CD4-positive, alpha-beta T cell treated with Interleukin-12 subunit alpha and Interleukin-12 subunit beta, for 1 hour (primary cell): ENCODE results near the gene GLP2R.
"Not testable (repeated sequence)": the region's sequence is repeated elsewhere in the genome, so short reads cannot be mapped to it uniquely, and the experiment has no call there.

Experiments
- DNase-seq: peaks from one replicate; pipeline ENCODE4 v3.0.0-alpha.2; 2020

GLP2R gene

DNA sequence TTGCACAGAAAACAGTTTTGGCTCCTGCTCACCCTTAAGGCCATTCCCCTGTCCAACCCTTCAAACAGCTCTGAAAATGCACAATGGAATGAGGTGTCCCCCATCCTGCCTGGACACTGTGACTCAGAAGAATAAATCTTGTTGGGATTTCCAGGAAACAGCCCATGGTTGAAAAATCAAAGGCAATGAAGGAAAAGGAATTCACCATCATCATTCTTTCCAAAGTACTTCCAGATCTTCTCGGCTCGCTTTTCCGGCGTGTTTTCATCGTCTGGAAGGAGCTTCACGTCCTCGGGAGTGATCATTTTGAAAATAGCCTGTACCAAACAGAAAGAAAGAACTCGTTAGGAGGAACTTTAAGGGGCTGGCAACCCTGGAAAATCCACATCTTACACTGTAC lies 75.1 kb downstream of the GLP2R start:
- DNase-seq = no peak

DNA sequence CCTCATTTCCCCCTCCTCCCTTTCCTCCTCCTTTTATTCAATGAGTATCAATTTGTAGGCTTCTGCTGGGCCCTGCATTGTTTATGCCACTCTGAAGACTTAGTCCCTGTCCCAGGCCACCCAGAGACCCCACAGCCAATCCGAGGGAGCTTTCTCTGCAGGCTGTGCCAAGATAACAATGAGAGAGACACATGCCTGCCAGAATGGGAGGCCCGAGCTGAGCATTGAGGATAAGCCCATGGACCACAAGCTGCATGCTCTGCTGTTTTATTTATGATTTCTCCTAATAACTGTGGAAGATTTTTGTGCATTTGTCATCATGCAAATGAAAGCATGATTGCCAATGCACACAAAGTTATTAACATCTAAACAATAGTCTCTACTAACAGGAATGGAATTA lies 76.4 kb downstream of the GLP2R start:
- no peak for DNase-seq

GRCh38 chr17:9904277-9905077 lies 78.8 kb downstream of the GLP2R start:
- no peak for DNase-seq

- DNase-seq = no peak
These were observed 79.3 kb downstream of the GLP2R start, which contains the start of gene RCVRN for GRCh38 chr17:9905078-9905415. RCVRN (minus strand) TSS chr17:9905271; CDS start chr17:9905180, 91 bp downstream.

GRCh38 chr17:9905902-9906301 lies 80.2 kb downstream of the GLP2R start:
- peak; percentile 6 for DNase-seq

GRCh38 chr17:9906616-9907015 lies 80.9 kb downstream of the GLP2R start:
- no peak for DNase-seq

- DNase-seq = no peak
These were observed 81.4 kb downstream of the GLP2R start for GRCh38 chr17:9907131-9907530.

- no peak for DNase-seq
These were observed 82.3 kb downstream of the GLP2R start for GRCh38 chr17:9907883-9908648.

DNA sequence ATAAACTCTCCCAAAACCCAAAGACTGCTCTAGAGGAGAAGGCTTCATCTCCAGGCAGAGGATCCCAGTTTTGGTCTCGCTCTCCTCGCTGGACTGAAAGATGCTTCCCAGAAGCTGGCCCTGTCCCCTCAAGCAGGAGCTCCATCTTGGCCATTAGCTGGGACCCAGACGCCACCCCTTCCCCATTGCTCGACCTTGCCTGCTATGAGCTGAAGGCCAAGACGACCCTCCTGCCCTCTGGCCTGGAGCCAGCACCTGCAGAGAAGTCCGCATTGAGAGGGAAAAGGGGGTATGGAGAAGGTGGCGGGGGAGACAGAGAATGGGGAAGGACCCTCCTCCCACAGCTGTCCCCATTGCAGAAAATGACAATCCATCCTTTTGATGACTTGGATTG lies 82.9 kb downstream of the GLP2R start:
- no peak for DNase-seq

DNA sequence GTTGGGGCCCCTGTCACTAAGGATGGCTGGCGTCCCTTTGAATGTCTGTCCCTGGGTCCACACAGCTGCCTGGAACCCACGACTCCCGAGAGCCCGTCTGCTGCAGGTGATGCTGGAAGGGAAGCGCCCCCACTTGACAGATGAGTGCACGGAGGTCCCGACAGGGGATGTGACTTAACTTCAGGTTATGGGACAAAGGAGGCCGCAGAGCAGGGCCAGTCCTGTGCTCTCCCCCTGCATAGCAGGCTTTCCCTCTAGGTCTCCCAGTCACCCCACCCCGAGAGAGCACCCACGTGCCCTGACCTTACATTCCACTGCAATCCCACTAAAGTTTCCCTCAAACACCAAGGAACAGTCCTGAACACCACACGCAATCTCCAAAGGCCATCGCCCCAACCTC lies 85.4 kb downstream of the GLP2R start:
- no peak for DNase-seq

DNA sequence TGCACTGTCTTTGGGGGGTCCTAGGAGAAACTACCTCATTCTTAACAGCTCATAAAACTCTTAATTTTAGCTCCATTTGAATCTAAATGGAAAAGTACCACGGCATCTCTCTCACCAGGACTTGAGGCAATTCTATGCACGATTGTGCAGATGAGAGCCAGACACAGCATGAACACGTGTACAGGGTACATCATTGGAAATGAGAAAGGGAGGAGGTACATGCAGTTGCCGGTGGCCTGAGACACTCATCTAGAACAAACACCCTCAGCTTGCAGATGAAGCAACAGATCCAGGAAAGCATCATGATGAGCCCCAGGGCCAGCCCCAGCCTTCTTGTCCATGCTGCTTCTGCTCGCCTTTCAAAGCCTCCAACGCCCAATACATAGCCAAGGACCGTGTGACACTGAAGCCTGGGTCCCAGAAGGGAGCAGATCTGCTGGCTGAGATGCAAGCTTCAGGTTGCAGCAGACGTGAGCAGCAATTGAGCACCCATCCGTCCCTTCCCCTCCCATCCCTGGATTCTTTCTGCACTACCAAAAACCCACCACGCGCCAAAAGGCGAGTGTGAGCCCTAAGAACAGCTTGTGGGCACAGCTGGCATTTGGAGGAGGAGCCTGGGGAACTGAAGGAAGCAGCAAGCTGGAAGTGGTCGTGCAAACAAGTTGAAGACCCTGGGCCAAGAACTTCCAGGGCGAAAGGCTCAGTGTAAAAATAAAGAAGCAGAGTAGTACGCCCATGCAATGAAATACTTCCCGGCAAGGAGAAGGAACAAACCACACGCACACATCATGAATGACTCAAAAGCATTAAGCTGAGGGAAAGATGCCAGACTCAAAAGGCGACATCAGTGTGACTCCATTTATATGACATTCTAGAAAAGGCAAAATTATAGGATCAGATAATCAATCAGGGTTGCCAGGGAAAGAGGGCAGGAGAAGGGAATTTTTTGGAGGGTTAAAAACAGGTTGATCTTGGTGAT lies 86.7 kb downstream of the GLP2R start:
- DNase-seq = no peak

DNA sequence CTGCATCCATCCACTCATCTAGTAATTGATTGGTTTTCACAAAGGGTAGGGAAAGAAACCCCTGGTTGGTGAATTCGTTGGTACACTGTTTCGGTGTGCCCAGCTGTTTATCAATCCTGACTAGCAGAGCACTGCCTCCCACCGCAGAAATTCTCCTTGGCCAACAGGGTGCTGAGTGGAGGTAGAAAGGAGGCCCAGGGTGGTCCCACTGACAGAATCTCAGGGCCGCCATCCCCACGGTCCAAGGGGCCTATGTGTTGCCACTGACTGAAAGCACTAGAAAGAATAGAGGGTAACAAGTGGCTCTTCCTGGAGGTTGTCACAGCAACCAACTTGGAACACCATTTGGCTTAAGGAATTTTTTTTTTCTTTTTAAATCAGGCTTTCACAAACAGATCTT lies 87.8 kb downstream of the GLP2R start:
- no peak for DNase-seq

DNA sequence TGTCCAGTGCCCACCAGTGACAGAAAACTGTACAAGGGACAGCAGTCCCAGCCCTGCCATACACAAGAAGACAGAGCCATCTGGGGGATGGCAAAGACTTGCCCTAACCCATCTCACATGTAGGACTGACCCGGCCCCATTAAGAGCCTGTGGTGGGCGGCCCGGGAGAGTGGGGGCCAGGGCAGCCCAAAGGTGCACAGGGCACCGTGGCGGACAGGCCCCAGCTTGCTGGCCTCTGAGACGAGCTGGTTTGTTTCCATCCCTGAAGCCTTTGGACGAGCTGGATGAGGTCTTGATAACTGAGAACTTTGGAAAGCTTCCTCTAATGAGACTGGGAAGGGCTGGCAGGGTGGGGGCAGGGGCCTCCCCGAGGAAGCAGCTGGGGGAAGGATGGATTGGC lies 90.4 kb downstream of the GLP2R start:
- no peak for DNase-seq

DNA sequence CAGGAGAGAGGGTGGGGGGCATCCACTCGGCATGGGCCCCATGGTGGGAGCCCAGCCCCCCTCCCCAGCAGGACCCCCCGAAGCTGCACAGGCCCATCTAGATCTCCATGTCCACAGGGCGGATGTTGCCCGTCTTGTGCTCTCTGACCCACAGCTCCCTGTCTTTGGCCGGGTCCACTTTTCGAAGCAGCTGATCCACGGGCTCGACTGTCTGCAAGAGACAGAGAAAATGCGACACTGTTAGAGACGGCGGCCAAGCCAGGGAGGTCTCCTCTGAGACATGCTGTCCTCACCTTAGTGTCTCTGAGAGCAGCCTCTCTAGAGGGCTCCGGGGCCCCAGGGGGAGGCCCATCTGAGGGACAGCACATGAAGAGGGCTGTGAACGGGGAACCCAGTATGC lies 91.4 kb downstream of the GLP2R start:
- no peak for DNase-seq

GRCh38 chr17:9917801-9918200 lies 92.1 kb downstream of the GLP2R start:
- no peak for DNase-seq

DNA sequence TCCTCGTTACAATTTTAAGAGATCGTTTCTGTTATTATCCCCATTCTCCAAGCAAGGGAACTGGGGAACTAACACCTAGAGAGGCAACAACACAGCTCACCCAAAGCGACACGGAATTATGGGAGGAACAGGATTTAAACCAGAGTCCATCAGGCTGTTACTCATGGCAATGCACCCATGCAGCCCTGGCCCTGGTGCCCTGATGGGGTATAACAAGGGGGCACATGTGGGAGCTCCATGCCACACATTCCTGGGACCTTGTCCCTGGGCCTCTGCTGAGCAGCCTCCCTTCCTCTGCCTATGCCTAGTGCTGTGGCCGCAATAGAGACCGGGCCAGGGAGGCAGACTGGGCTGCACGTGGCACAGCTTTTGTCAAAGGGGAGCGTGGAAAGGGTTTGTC lies 92.6 kb downstream of the GLP2R start:
- no peak for DNase-seq

DNA sequence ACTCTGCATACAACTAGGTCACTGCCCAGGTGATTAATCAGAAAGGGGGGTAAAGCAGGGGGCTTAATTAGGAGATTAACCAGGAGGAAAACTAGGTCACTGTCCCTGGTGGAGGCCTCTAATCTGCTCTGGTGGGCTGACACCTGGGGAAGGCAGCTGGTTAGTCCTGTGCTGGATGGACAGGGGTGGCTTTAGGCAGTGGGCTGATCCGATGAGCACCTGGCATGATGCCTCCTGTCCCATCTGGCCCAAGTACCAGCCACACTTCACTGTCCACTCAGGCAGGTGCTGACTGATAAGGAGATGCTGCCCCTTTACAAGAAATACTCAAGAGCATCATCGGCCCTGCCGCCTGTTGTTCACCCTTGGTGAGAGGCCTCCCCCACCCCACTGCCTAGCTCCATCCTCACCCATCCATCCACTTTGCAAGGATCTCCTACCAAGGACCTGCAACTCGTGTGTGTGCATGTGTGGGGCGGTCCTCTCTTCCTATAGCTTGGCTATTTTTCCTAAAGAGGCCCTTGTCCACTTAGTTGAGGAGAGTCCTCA lies 93.2 kb downstream of the GLP2R start:
- no peak for DNase-seq

DNA sequence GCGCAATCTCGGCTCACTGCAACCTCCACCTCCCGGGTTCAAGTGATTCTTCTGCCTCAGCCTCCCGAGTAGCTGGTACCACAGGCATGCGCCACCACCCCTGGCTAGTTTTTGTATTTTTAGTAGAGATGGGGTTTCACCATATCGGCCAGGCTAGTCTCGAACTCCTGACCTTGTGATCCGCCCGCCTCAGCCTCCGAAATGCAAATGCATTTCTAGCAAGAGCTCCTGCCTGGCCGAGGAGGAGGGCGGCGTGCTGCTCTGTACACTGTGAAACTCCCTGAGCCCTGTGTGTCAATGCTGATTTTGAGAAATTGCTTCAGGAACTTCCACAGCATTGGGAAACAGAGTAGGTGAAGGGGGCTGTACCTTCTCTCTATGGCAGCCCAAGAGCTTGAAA lies 95.5 kb downstream of the GLP2R start:
- DNase-seq = not testable (repeated sequence)

- no peak for DNase-seq
These were observed 96.5 kb downstream of the GLP2R start for GRCh38 chr17:9922012-9922848.

DNA sequence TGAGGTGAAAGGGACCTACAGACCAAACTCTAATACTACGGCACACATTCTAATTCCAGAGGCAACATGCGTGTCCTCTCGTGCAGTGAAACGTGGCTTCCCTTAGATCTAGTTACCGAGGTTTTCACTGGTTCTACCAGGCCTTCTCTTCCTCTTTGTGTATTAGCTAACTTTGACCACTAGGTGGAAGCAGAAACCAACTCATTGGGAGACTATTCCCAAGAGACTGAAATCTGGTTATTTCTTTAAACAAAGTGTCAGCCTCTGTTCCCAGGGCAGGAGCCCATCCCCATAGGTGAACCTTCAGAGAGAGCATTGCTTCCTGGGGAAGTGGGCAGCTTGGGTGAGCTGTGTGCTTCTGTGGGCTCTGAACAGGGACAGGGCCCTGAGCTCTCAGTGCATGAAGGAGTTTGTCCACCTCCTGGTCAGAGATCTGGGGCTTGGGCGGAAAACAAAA lies 99.0 kb downstream of the GLP2R start:
- DNase-seq = peak; percentile 49

DNA sequence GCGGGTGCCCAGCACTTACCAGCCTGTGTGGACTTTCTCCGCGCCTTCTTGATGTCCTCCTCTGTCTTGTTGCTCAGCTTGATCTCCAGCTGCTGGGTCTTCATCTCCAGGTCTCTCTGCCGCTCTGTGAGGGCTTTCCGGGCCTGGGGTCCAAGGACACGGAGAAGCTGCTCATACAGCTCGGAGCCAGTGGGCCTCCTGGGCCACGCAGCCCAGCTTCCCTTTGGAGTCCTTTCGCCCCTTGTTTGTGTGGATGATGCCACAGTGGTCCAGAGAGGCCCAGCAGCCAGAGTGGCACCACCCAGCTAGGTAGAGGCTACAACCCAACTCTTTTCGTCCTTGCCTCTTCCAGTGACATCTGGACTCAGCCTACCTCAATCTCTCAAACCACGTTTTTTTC lies 99.7 kb downstream of the GLP2R start:
- DNase-seq = no peak
